Right ventricle myocardium inferior (tissue), 1 donor: ENCODE results near the gene EIF2B2. TPM values are rescaled to one million over a fixed set of nuclear protein-coding genes. Genes with fewer than 3 reads are reported as not detected.
A peak's percentile ranks its signal among the peaks of the same experiment; 100 is the strongest.

Experiments
- ATAC-seq: fragments of 200-7000 bp; cut with Tn5 transposase; one replicate; pipeline ENCODE4 v1.9.1; 2020; ENCODE audit warnings: mild to moderate bottlenecking, moderate library complexity
- DNase-seq: peaks from one replicate; pipeline ENCODE4 v3.0.0; 2021; ENCODE audit errors: missing footprints
- intact Hi-C: fragments of 100-400 bp; cut with DNase I; formaldehyde crosslinking; loops from one replicate; pipeline ENCODE4 v1.11.0; 2022
- total RNA-seq: library from RNA; stranded (reverse); fragmentation: NEBNext Ultra II Directional; extraction: Animal tissue kit (Norgen Biotek cat#: 25700); gene quantifications from one replicate; pipeline ENCODE4 v1.2.1, GENCODE V29; 2021
- donor health status: DM: no; HTN: yes; CAD: no; lungs with severe emphysema.

The EIF2B2 gene
- total RNA-seq, 1 donor from 2014 or later = 34.0 TPM

GRCh38 chr14:75023108-75023507, 20.4 kb downstream of the EIF2B2 start:
- ATAC-seq (no peak), DNase-seq (no peak)
- intact Hi-C loops = loop anchor here (2.0 kb wide), 1 partner anchor 20 kb away; the partner anchor contains the start of gene EIF2B2

- no peak for ATAC-seq
- intact Hi-C loops = no loop called here
- DNase-seq = no peak
Measured at GRCh38 chr14:75025082-75025481, 22.4 kb downstream of the EIF2B2 start.

GRCh38 chr14:75025876-75026275, 23.2 kb downstream of the EIF2B2 start:
- intact Hi-C loops = no loop called here
- no peak for DNase-seq
- no peak for ATAC-seq

- DNase-seq (no peak), ATAC-seq (no peak)
- intact Hi-C loops = no loop called here
Measured at GRCh38 chr14:75030147-75030546, 27.4 kb downstream of the EIF2B2 start.

- ATAC-seq = no peak
- intact Hi-C loops = no loop called here
Measured at GRCh38 chr14:75032939-75033338, 30.2 kb downstream of the EIF2B2 start.

GRCh38 chr14:75040507-75040906, 37.8 kb downstream of the EIF2B2 start:
- DNase-seq (no peak), ATAC-seq (no peak)
- intact Hi-C loops = no loop called here

More at GRCh38 chr14:75032939-75033338, 30.2 kb downstream of the EIF2B2 start:
- no peak for DNase-seq

GRCh38 chr14:75040959-75041358, 38.2 kb downstream of the EIF2B2 start:
- ATAC-seq = no peak
- no peak for DNase-seq
- intact Hi-C loops = no loop called here

- DNase-seq = no peak
- intact Hi-C loops = no loop called here
- ATAC-seq = no peak
Measured at GRCh38 chr14:75041613-75042012, 38.9 kb downstream of the EIF2B2 start.

GRCh38 chr14:75042035-75042434, 39.3 kb downstream of the EIF2B2 start:
- ATAC-seq (no peak), DNase-seq (no peak)
- intact Hi-C loops = no loop called here

GRCh38 chr14:75044322-75044721, 41.6 kb downstream of the EIF2B2 start:
- DNase-seq (no peak), ATAC-seq (no peak)
- intact Hi-C loops = no loop called here

- no peak for DNase-seq
- intact Hi-C loops = no loop called here
- ATAC-seq = no peak
Measured at GRCh38 chr14:75044752-75045151, 42.0 kb downstream of the EIF2B2 start.

- intact Hi-C loops = no loop called here
- DNase-seq = no peak
- no peak for ATAC-seq
Measured at GRCh38 chr14:75046275-75046674, 43.6 kb downstream of the EIF2B2 start.

- no peak for ATAC-seq
Measured at GRCh38 chr14:75046899-75047298, 44.2 kb downstream of the EIF2B2 start.

GRCh38 chr14:75047506-75047905, 44.8 kb downstream of the EIF2B2 start:
- ATAC-seq (no peak), DNase-seq (no peak)
- intact Hi-C loops = no loop called here

More at GRCh38 chr14:75046899-75047298, 44.2 kb downstream of the EIF2B2 start:
- intact Hi-C loops = no loop called here
- DNase-seq = no peak

GRCh38 chr14:75048101-75048500, 45.4 kb downstream of the EIF2B2 start:
- intact Hi-C loops = no loop called here
- DNase-seq (no peak), ATAC-seq (no peak)

- peak; percentile 27 for ATAC-seq
Measured at GRCh38 chr14:75049136-75049535, 46.4 kb downstream of the EIF2B2 start.

GRCh38 chr14:75049731-75050201, 47.0 kb downstream of the EIF2B2 start:
- peak; percentile 14 for ATAC-seq
- intact Hi-C loops = loop anchor here (2.0 kb wide), 1 partner anchor 19 kb away; the partner anchor contains the start of gene ZC2HC1C
- no peak for DNase-seq

More at GRCh38 chr14:75049136-75049535, 46.4 kb downstream of the EIF2B2 start:
- DNase-seq = no peak
- intact Hi-C loops = no loop called here

- ATAC-seq (peak; percentile 86), DNase-seq (peak; percentile 92)
- intact Hi-C loops = loop anchor here (2.0 kb wide), 1 partner anchor 18 kb away; the partner anchor contains the start of gene ZC2HC1C
Measured at GRCh38 chr14:75050852-75051555, 48.3 kb downstream of the EIF2B2 start, which contains the start of gene MLH3. Gene MLH3 (minus strand): TSS chr14:75051467. CDS start chr14:75049655, 1,812 bp downstream.

GRCh38 chr14:75051556-75051899, 48.8 kb downstream of the EIF2B2 start:
- ATAC-seq (no peak), DNase-seq (no peak)
- intact Hi-C loops = loop anchor here (2.0 kb wide), 1 partner anchor 17 kb away; the partner anchor contains the start of gene ZC2HC1C
